Loucy (cell line): ENCODE measurements around the gene PNPT1.

Source experiments
- H2AFZ ChIP-seq: fragments of 200-600 bp; sonication (generic); 2 replicates; pipeline ENCODE4 v1.6.0; 2016; ENCODE audit warnings: antibody characterized with exemption, mild to moderate bottlenecking, low read length, moderate library complexity
- H3F3A ChIP-seq: fragments of 200-600 bp; 2 replicates; pipeline ENCODE4 v1.6.0; 2016; ENCODE audit warnings: antibody characterized with exemption, low read depth, mild to moderate bottlenecking
- H3K27me3 ChIP-seq: fragments of 200-600 bp; sonication (generic); 2 replicates; pipeline ENCODE4 v1.6.1; 2014; ENCODE audit warnings: low read length, mild to moderate bottlenecking; ENCODE audit not compliant: insufficient read depth, poor library complexity, severe bottlenecking
- H3K36me3 ChIP-seq: fragments of 200-600 bp; sonication (generic); 2 replicates; pipeline ENCODE4 v1.6.1; 2016; ENCODE audit warnings: low read length; ENCODE audit not compliant: insufficient read depth
- H3K4me1 ChIP-seq: fragments of 200-600 bp; sonication (generic); 2 replicates; pipeline ENCODE4 v1.5.1; 2014; ENCODE audit warnings: low read length, mild to moderate bottlenecking; ENCODE audit not compliant: insufficient read depth, poor library complexity, severe bottlenecking
- H3K4me2 ChIP-seq: fragments of 200-600 bp; sonication (generic); 2 replicates; pipeline ENCODE4 v1.6.0; 2014; ENCODE audit warnings: antibody characterized with exemption, low read length, low read depth, mild to moderate bottlenecking; ENCODE audit not compliant: poor library complexity, severe bottlenecking
- H3K4me3 ChIP-seq: fragments of 200-600 bp; sonication (generic); 2 replicates; pipeline ENCODE4 v1.5.1; 2014; ENCODE audit warnings: low read length, mild to moderate bottlenecking, mixed read lengths; ENCODE audit not compliant: poor library complexity, severe bottlenecking
- H3K79me2 ChIP-seq: fragments of 200-600 bp; sonication (generic); 2 replicates; pipeline ENCODE4 v1.6.1; 2014; ENCODE audit warnings: low read length; ENCODE audit not compliant: insufficient read depth
- H3K9ac ChIP-seq: fragments of 200-600 bp; sonication (generic); 2 replicates; pipeline ENCODE4 v1.6.0; 2014; ENCODE audit warnings: mild to moderate bottlenecking, low read depth, low read length, moderate library complexity; ENCODE audit not compliant: poor library complexity, severe bottlenecking
- H3K9me2 ChIP-seq: fragments of 200-600 bp; sonication (generic); replicated peaks from 2 replicates; pipeline ENCODE4 v1.6.1; 2016; ENCODE audit warnings: low read depth, low read length, mixed read lengths
- H3K9me3 ChIP-seq: fragments of 200-600 bp; sonication (generic); 2 replicates; pipeline ENCODE4 v1.6.1; 2014; ENCODE audit warnings: mild to moderate bottlenecking, antibody characterized with exemption, low read length, low read depth; ENCODE audit not compliant: insufficient read depth
- H4K20me1 ChIP-seq: fragments of 200-600 bp; sonication (generic); 2 replicates; pipeline ENCODE4 v1.6.0; 2014; ENCODE audit warnings: antibody characterized with exemption, low read length, mild to moderate bottlenecking; ENCODE audit not compliant: insufficient read depth, poor library complexity, severe bottlenecking
- EZH2phosphoT487 ChIP-seq: fragments of 200-600 bp; IDR thresholded peaks from 2 replicates; pipeline ENCODE4 v1.6.1; 2018; ENCODE audit warnings: antibody characterized with exemption, mild to moderate bottlenecking, moderate library complexity, borderline replicate concordance
- TF ChIP-seq, protein P1 (sequence below): fragments of 200-600 bp; sonication (generic); conservative IDR thresholded peaks from 2 replicates; pipeline ENCODE4 v1.5.1; 2014; ENCODE audit warnings: mild to moderate bottlenecking, antibody characterized with exemption, low read length

PNPT1 gene

GRCh38 chr2:55668956-55669355 is 24.7 kb downstream of the PNPT1 start:
- peaks cover 3% of the 10 kb centered on the region for H3K4me1 ChIP-seq
- TF ChIP-seq, protein P1, sequence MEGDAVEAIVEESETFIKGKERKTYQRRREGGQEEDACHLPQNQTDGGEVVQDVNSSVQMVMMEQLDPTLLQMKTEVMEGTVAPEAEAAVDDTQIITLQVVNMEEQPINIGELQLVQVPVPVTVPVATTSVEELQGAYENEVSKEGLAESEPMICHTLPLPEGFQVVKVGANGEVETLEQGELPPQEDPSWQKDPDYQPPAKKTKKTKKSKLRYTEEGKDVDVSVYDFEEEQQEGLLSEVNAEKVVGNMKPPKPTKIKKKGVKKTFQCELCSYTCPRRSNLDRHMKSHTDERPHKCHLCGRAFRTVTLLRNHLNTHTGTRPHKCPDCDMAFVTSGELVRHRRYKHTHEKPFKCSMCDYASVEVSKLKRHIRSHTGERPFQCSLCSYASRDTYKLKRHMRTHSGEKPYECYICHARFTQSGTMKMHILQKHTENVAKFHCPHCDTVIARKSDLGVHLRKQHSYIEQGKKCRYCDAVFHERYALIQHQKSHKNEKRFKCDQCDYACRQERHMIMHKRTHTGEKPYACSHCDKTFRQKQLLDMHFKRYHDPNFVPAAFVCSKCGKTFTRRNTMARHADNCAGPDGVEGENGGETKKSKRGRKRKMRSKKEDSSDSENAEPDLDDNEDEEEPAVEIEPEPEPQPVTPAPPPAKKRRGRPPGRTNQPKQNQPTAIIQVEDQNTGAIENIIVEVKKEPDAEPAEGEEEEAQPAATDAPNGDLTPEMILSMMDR = no peak
- no peak for TF ChIP-seq EZH2phosphoT487
- H3K4me3 ChIP-seq = no peak overlapping the region
- H4K20me1 ChIP-seq = no peaks in the 10 kb centered on the region
- H3K79me2 ChIP-seq = no peaks in the 10 kb centered on the region
- no peak overlapping the region for H3K9ac ChIP-seq
- H3K9me2 ChIP-seq = no peaks in the 10 kb centered on the region
- no peaks in the 10 kb centered on the region for H3K27me3 ChIP-seq
- peaks cover 31% of the 10 kb centered on the region; the same call in 1 of the 2 replicates for H3K36me3 ChIP-seq
- H3F3A ChIP-seq = peaks cover 3% of the 10 kb centered on the region; the same call in 1 of the 2 replicates
- no peak overlapping the region for H3K4me2 ChIP-seq
- H3K9me3 ChIP-seq = no peaks in the 10 kb centered on the region
- no peak overlapping the region for H2AFZ ChIP-seq

GRCh38 chr2:55653255-55653654 is 40.4 kb downstream of the PNPT1 start:
- H3K9me3 ChIP-seq = no peaks in the 10 kb centered on the region
- H3K27me3 ChIP-seq = no peaks in the 10 kb centered on the region
- H3K4me1 ChIP-seq = no peaks in the 10 kb centered on the region
- H3K9me2 ChIP-seq = no peaks in the 10 kb centered on the region
- no peaks in the 10 kb centered on the region for H3K79me2 ChIP-seq
- no peaks in the 10 kb centered on the region for H3F3A ChIP-seq
- TF ChIP-seq, protein P1 = no peak
- TF ChIP-seq EZH2phosphoT487 = no peak
- H3K36me3 ChIP-seq = peaks cover 49% of the 10 kb centered on the region
- no peak overlapping the region for H2AFZ ChIP-seq
- H3K4me3 ChIP-seq = no peak overlapping the region
- no peaks in the 10 kb centered on the region for H4K20me1 ChIP-seq
- no peak overlapping the region for H3K4me2 ChIP-seq
- no peak overlapping the region for H3K9ac ChIP-seq

GRCh38 chr2:55649211-55649610 is 44.4 kb downstream of the PNPT1 start:
- H3K79me2 ChIP-seq = no peaks in the 10 kb centered on the region
- H3K36me3 ChIP-seq = peaks cover 46% of the 10 kb centered on the region; the same call in 1 of the 2 replicates
- H4K20me1 ChIP-seq = no peaks in the 10 kb centered on the region
- H3K9me2 ChIP-seq = no peaks in the 10 kb centered on the region
- no peak overlapping the region for H2AFZ ChIP-seq
- H3K27me3 ChIP-seq = no peaks in the 10 kb centered on the region
- no peak overlapping the region for H3K9ac ChIP-seq
- H3K4me3 ChIP-seq = no peak overlapping the region
- H3K9me3 ChIP-seq = no peaks in the 10 kb centered on the region
- no peaks in the 10 kb centered on the region for H3F3A ChIP-seq
- H3K4me1 ChIP-seq = no peaks in the 10 kb centered on the region
- H3K4me2 ChIP-seq = no peak overlapping the region
- TF ChIP-seq, protein P1 = no peak
- no peak for TF ChIP-seq EZH2phosphoT487
